H1 (cell line): Measurements from ENCODE around the gene MAK. TPM values are rescaled to one million over a fixed set of nuclear protein-coding genes. Genes with fewer than 3 reads are reported as not detected.

Experiments used
- CBX5 ChIP-seq: fragments of 300-800, 300-1000 bp; sonication (generic); IDR thresholded peaks from 2 replicates; pipeline ENCODE4 v1.7.1; 2016; ENCODE audit warnings: antibody characterized with exemption, low read length, low read depth
- CHD2 ChIP-seq: IDR thresholded peaks from 2 replicates; pipeline ENCODE4 v1.6.1; 2012; ENCODE audit warnings: low read length, improper control_type of control experiment
- JUN ChIP-seq: IDR thresholded peaks from 2 replicates; pipeline ENCODE4 v1.6.1; 2011; ENCODE audit warnings: low read depth, mild to moderate bottlenecking, improper control_type of control experiment, low read length
- RAD21 ChIP-seq, 2 experiments: IDR thresholded peaks in 1 of 2; conservative IDR thresholded peaks in 1 of 2; 2 replicates each; pipeline ENCODE4 v1.6.1; 2011; ENCODE audit warnings: low read depth in 2 of 2, low read length in 2 of 2, improper control_type of control experiment in 1 of 2, inconsistent platforms in 1 of 2, mild to moderate bottlenecking in 1 of 2, moderate library complexity in 1 of 2
- polyA plus RNA-seq, 7 experiments: library from polyadenylated mRNA; depleted of rRNA in 3 of 7; stranded (reverse) in 5 of 7; unstranded in 2 of 7; fragments of >200 nt in 5 of 7; fragments of 200-250 nt in 2 of 7; gene quantifications; 1 replicate in 5 of 7; 2 replicates in 1 of 7; 4 replicates in 1 of 7; pipeline versions ENCODE4 v1.2.1 to v1.2.3, GENCODE V29; 2011 to 2013; ENCODE audit warnings: missing spikeins in 2 of 7, mixed read lengths in 2 of 7
- total RNA-seq: library from RNA; stranded (reverse); fragmentation: NEBNext Ultra II Directional; extraction: Animal tissue kit (Norgen Biotek cat#: 25700); gene quantifications from 2 replicates; pipeline ENCODE4 v1.2.1, GENCODE V29; 2021

MAK gene
- total and polyA plus RNA-seq, 2 of the 8 experiments (the other 6 are each of a cell fraction or from before 2014, with no cell fraction given) = 0.08 to 0.37 TPM

- no peak for TF ChIP-seq RAD21 (IDR thresholded peaks at IDR 0.05 in 1 of 2, conservative IDR thresholded peaks at IDR 0.05 in 1 of 2; ENCODE audit: low read depth in 2 of 2, low read length in 2 of 2)
- no peak for TF ChIP-seq CHD2
- TF ChIP-seq JUN = no peak
- TF ChIP-seq CBX5 = no peak
Observed at GRCh38 chr6:10723567-10723881, 114.8 kb downstream of the MAK start (continued).
